SU-DHL-6 (cell line): ENCODE results near the gene EDIL3.

Experiments
- EZH2phosphoT487 ChIP-seq: fragments of 200-600 bp; sonication (generic), shearing (Covaris generic); conservative IDR thresholded peaks from 2 replicates; pipeline ENCODE4 v1.6.1; 2018; ENCODE audit warnings: mild to moderate bottlenecking, antibody characterized with exemption, low read length, moderate library complexity, mixed read lengths
- TF ChIP-seq, protein P1 (sequence below): fragments of 200-600 bp; sonication (generic); IDR thresholded peaks from one replicate; pipeline ENCODE4 v1.5.1; 2017; ENCODE audit warnings: antibody characterized with exemption, mild to moderate bottlenecking, low read length, moderate library complexity; ENCODE audit not compliant: insufficient read depth, poor library complexity, severe bottlenecking

GRCh38 chr5:84379749-84380148 is 4.9 kb downstream of the EDIL3 start:
- TF ChIP-seq, protein P1, sequence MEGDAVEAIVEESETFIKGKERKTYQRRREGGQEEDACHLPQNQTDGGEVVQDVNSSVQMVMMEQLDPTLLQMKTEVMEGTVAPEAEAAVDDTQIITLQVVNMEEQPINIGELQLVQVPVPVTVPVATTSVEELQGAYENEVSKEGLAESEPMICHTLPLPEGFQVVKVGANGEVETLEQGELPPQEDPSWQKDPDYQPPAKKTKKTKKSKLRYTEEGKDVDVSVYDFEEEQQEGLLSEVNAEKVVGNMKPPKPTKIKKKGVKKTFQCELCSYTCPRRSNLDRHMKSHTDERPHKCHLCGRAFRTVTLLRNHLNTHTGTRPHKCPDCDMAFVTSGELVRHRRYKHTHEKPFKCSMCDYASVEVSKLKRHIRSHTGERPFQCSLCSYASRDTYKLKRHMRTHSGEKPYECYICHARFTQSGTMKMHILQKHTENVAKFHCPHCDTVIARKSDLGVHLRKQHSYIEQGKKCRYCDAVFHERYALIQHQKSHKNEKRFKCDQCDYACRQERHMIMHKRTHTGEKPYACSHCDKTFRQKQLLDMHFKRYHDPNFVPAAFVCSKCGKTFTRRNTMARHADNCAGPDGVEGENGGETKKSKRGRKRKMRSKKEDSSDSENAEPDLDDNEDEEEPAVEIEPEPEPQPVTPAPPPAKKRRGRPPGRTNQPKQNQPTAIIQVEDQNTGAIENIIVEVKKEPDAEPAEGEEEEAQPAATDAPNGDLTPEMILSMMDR: no peak
- TF ChIP-seq EZH2phosphoT487: no peak
